Naive thymus-derived CD4-positive, alpha-beta T cell (primary cell): Measurements from ENCODE around the gene CYTL1. TPM values are rescaled to one million over a fixed set of nuclear protein-coding genes. Genes with fewer than 3 reads are reported as not detected.
A peak's percentile ranks its signal among the peaks of the same experiment; 100 is the strongest.

ENCODE experiments used
- ATAC-seq: fragments of 150-1000 bp; cut with Tn5 transposase; 2 replicates; pipeline ENCODE4 v1.10.0; 2021; ENCODE audit warnings: mild to moderate bottlenecking, moderate library complexity
- CTCF ChIA-PET: fragments of 350-600 bp; sonication (Branson Sonifier 250); formaldehyde crosslinking; loops from one replicate; lab custom pipeline; 2021; ENCODE audit warnings: antibody characterized with exemption; lab: Charles Lee
- POLR2A ChIA-PET: fragments of 350-600 bp; sonication (Branson Sonifier 250); formaldehyde crosslinking; loops from one replicate; lab custom pipeline; 2021; ENCODE audit warnings: antibody characterized with exemption, inconsistent platforms; lab: Charles Lee
- DNase-seq, 9 donors: peaks; one replicate each; pipeline versions ENCODE4 v3.0.0 to v3.0.0-alpha.2; 2020 to 2022; ENCODE audit warnings: mixed read lengths in 1 of 9
- H3K27ac ChIP-seq: one replicate; pipeline ENCODE4 v1.7.0; 2013; ENCODE audit warnings: mild to moderate bottlenecking, low read depth, low read length, moderate library complexity
- H3K27me3 ChIP-seq, 2 donors: one replicate each; pipeline ENCODE4 v1.7.0; 2013; ENCODE audit warnings: low read length in 2 of 2, mild to moderate bottlenecking in 2 of 2, moderate library complexity in 2 of 2; ENCODE audit not compliant: control insufficient read depth in 2 of 2, insufficient read depth in 2 of 2
- H3K36me3 ChIP-seq, 3 experiments: 1 replicate in 2 of 3; 2 replicates in 1 of 3; pipeline ENCODE4 v1.7.0; 2013; ENCODE audit warnings: low read length in 3 of 3, mild to moderate bottlenecking in 3 of 3, moderate library complexity in 1 of 3; ENCODE audit not compliant: insufficient read depth in 3 of 3, control insufficient read depth in 2 of 3
- H3K4me1 ChIP-seq, 2 donors: one replicate each; pipeline ENCODE4 v1.7.0; 2013; ENCODE audit warnings: low read length in 2 of 2, mild to moderate bottlenecking in 2 of 2, moderate library complexity in 1 of 2; ENCODE audit not compliant: control insufficient read depth in 2 of 2, insufficient read depth in 2 of 2
- H3K4me3 ChIP-seq: 2 replicates; pipeline ENCODE4 v1.7.0; 2013; ENCODE audit warnings: mild to moderate bottlenecking, low read length
- H3K9me3 ChIP-seq, 3 experiments: 1 replicate in 2 of 3; 2 replicates in 1 of 3; pipeline ENCODE4 v1.7.0; 2013; ENCODE audit warnings: low read length in 3 of 3; ENCODE audit not compliant: control insufficient read depth in 2 of 3
- H3K27ac Mint-ChIP-seq, 9 donors: one replicate each; pipeline ENCODE4 v1.8.0; 2020 to 2022; ENCODE audit warnings: mixed read lengths in 9 of 9, mild to moderate bottlenecking in 8 of 9, moderate library complexity in 5 of 9, inconsistent platforms in 2 of 9
- H3K27me3 Mint-ChIP-seq, 5 donors: one replicate each; pipeline ENCODE4 v1.8.0; 2021 to 2022; ENCODE audit warnings: mixed read lengths in 5 of 5, mild to moderate bottlenecking in 1 of 5
- H3K36me3 Mint-ChIP-seq, 5 donors: one replicate each; pipeline ENCODE4 v1.8.0; 2020 to 2022; ENCODE audit warnings: mixed read lengths in 5 of 5, mild to moderate bottlenecking in 3 of 5, inconsistent platforms in 1 of 5
- H3K4me1 Mint-ChIP-seq, 7 donors: one replicate each; pipeline ENCODE4 v1.8.0; 2020 to 2022; ENCODE audit warnings: mixed read lengths in 7 of 7, mild to moderate bottlenecking in 3 of 7, inconsistent platforms in 1 of 7
- H3K4me3 Mint-ChIP-seq, 10 donors: one replicate each; pipeline ENCODE4 v1.8.0; 2020 to 2022; ENCODE audit warnings: mild to moderate bottlenecking in 10 of 10, mixed read lengths in 10 of 10, moderate library complexity in 6 of 10, inconsistent platforms in 2 of 10
- H3K9me3 Mint-ChIP-seq, 11 donors: one replicate each; pipeline ENCODE4 v1.8.0; 2020 to 2022; ENCODE audit warnings: mixed read lengths in 11 of 11, mild to moderate bottlenecking in 4 of 11, inconsistent platforms in 1 of 11, moderate library complexity in 1 of 11
- intact Hi-C, 2 donors: fragments of 100-400 bp; cut with micrococcal nuclease; formaldehyde crosslinking; loops; one replicate each; pipeline ENCODE4 v1.15.1; 2023
- polyA plus RNA-seq, 2 donors: library from polyadenylated mRNA; unstranded; fragments of 300-500 nt; fragmentation: Illumina TruSeq; gene quantifications; one replicate each; pipeline ENCODE4 v1.2.3, GENCODE V29; 2021
- total RNA-seq, 6 experiments: library from RNA in 5 of 6; stranded (reverse) in 5 of 6; gene quantifications; 1 replicate in 5 of 6; 2 replicates in 1 of 6; pipeline ENCODE4 v1.2.3 and lab custom pipeline; 2021 to 2026

Gene CYTL1
- total and polyA plus RNA-seq, 7 experiments from 2014 or later = 1.6 TPM; not detected in 6

DNA sequence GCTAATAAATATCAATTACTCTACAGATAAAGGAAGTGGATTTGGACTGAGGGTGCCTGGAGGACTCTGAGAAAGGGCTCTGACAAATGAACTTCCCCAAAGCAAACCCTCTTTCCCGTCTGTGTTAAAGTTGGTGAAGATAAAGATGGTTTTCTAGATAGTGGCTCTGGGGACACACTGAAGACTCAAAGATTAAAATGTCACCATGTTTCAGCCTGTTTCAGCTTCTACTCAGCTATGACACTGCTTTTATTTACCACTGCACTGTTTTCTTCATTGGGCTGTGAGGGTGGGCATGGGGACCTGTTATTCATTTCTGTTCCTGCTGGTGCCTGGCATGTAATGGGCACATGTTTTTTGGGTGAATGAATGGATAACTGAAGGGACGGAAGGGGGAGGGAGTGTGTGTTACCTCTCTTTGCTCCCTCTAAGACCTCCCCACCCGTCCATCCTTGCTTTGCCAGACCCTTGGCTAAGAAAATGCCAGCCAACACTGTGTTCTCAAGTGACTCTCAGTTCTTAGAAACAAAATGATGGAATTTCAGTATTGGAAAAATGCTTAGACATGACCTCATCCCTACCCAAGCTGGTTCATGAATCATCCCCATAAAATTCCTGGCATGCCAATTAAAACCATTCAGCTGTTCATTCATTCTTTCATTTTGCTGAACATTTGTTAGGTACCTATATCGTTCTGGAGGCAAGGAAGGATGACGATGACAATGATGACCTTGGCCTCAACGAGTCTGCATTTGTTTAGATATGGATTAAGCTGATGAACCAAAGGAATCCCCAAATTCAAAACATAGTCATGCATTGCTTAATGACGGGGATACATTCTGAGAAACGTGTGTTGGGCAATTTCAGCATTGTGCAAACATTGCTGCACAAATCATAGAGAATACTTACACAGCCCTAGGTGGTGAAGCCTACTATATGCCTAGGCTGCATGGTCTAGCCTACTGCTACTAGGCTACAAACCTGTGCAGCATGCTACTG lies 18.6 kb upstream of the CYTL1 start:
- Mint-ChIP-seq H3K27me3 (peaks cover 0 to 20% (median 8%) of the 10 kb centered on the region in 5 donors), H3K27ac (no peak overlapping the region), H3K9me3 (no peaks in the 10 kb centered on the region), H3K4me3 (no peak overlapping the region), H3K4me1 (peaks cover 5 to 12% (median 6%) of the 10 kb centered on the region in 7 donors), H3K36me3 (no peaks in the 10 kb centered on the region)
- H3K9me3 ChIP-seq = no peaks in the 10 kb centered on the region
- H3K4me3 ChIP-seq = no peak overlapping the region
- H3K27ac ChIP-seq = no peak overlapping the region
- ChIA-PET POLR2A (no interaction called here), CTCF (no interaction called here)
- peak; percentile 54 for ATAC-seq
- no peaks in the 10 kb centered on the region for H3K4me1 ChIP-seq
- intact Hi-C loops = no loop called here
- no peak for DNase-seq
- H3K36me3 ChIP-seq = no peaks in the 10 kb centered on the region
- no peaks in the 10 kb centered on the region for H3K27me3 ChIP-seq

DNA sequence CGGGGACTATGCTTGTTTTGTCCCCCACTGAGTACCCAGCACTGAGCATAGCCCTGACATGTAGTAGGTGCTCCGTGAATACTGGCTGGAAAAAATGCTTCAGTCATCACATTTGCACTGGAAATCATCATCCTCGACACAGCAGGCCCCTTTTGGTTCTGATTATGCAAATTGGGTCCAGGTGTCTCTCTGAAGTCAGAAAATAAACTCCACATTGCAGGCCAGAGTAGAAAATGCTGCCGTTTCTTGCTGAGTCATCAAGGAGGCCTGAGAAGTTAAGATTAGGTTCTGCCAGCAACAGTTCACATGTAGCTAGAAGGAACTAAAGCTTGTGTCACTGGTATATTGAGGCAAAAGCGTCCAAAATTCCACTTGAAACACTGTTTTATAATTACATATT lies 17.0 kb upstream of the CYTL1 start:
- Histone ChIP-seq H3K27ac (no peak overlapping the region), H3K9me3 (no peaks in the 10 kb centered on the region), H3K4me1 (no peaks in the 10 kb centered on the region), H3K27me3 (no peaks in the 10 kb centered on the region), H3K36me3 (no peaks in the 10 kb centered on the region), H3K4me3 (no peak overlapping the region)
- ChIA-PET CTCF (interaction anchor here (0.7 kb wide), 1 partner anchor 112 kb away, joined by 3 read pairs; no protein-coding TSS in a partner anchor), POLR2A (no interaction called here)
- Mint-ChIP-seq H3K36me3 (no peaks in the 10 kb centered on the region), H3K27me3 (peaks cover 0 to 11% (median 5%) of the 10 kb centered on the region in 5 donors), H3K9me3 (no peaks in the 10 kb centered on the region), H3K27ac (no peak overlapping the region), H3K4me1 (peaks cover 5 to 12% (median 6%) of the 10 kb centered on the region in 7 donors), H3K4me3 (no peak overlapping the region)
- DNase-seq (no peak), ATAC-seq (no peak)
- intact Hi-C loops = no loop called here

DNA sequence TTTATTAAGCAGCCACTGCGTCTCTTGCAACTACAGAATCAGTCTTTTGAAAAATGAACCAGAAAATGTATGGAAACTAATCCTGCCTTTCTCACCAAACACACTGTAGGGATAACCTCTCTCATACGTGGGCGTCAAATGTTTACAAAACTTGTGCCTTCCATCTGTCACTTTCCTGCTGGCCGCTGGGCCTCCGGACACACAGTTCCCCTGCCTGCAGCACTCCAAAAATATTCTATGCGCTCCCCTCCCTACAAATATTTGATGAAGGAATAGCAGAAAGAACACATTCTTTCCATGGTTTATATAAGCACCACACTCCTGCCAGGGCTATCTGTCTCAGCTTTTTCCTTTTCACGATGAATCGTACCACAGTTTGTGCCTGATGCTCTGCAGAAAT lies 14.9 kb upstream of the CYTL1 start:
- H3K27me3 ChIP-seq = no peaks in the 10 kb centered on the region
- no peaks in the 10 kb centered on the region for H3K4me1 ChIP-seq
- CTCF ChIA-PET = no interaction called here
- no peak overlapping the region for H3K27ac ChIP-seq
- Mint-ChIP-seq H3K27me3 (peaks cover 0 to 11% (median 0%) of the 10 kb centered on the region in 5 donors), H3K9me3 (no peaks in the 10 kb centered on the region), H3K27ac (no peak overlapping the region), H3K36me3 (no peaks in the 10 kb centered on the region), H3K4me3 (no peak overlapping the region), H3K4me1 (peaks cover 4 to 12% (median 6%) of the 10 kb centered on the region in 7 donors)
- no peak for DNase-seq
- no peaks in the 10 kb centered on the region for H3K36me3 ChIP-seq
- H3K9me3 ChIP-seq = no peaks in the 10 kb centered on the region
- intact Hi-C loops = no loop called here
- H3K4me3 ChIP-seq = no peak overlapping the region
- no peak for ATAC-seq
- POLR2A ChIA-PET = no interaction called here

DNA sequence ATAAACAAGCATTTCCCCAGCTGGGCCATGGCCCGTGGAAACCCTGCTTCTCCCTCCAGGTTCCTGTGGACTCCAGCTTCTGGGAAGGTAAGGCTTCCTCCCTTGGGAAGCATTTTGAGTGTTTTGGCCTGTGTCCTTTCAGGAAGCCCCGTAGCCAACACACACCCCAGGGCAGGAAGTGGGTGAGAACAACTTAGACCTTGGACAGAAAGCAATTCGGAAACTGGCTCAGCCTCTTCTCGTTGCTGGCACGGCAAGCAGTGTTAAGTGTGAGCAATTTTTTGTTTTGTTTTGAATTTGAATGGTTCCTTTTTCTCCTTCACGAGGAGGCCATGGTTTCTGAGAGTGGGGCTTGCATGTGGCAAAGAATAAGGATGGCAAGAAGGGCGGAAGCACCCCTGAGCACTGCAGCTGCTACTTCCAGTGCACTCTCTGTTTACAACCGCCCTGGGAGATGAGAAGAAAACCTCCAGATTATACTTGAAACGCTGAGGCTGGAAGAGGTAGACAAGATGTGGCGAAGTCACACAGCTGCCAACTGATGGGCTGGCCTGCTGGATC lies 14.1 kb upstream of the CYTL1 start:
- Histone ChIP-seq H3K9me3 (no peaks in the 10 kb centered on the region), H3K27me3 (no peaks in the 10 kb centered on the region), H3K27ac (no peak overlapping the region), H3K36me3 (no peaks in the 10 kb centered on the region), H3K4me1 (no peaks in the 10 kb centered on the region), H3K4me3 (no peak overlapping the region)
- Mint-ChIP-seq H3K4me3 (peak overlapping the region in 6 of 10 donors; percentile 8 to 44 (median 18)), H3K27me3 (peaks cover 0 to 11% (median 3%) of the 10 kb centered on the region in 5 donors), H3K4me1 (peaks cover 4 to 12% (median 6%) of the 10 kb centered on the region in 7 donors), H3K36me3 (no peaks in the 10 kb centered on the region), H3K27ac (peak overlapping the region in 3 of 9 donors; percentile 18 to 77 (median 34)), H3K9me3 (no peaks in the 10 kb centered on the region)
- CTCF ChIA-PET = no interaction called here
- DNase-seq (no peak), ATAC-seq (peak; percentile 50)
- intact Hi-C loops = no loop called here
- POLR2A ChIA-PET = no interaction called here

DNA sequence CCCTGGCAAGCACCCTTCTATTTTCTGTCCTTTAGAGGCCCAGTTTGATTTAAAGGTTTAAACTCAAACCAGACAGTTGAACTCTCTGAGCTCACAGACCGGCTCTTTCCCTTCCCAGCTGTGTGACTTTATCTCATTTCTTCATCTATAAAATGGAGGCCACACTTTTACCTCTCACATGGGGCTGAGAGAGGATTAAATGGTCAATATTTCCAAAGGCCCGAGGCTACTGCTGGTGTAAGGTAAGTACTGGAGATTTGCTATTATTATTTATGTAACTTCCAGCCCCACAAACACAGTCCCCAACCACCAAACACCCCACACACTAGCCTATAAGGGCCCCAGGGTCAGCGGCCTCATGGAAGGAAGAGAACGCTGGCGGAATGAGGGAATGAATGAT lies 13.6 kb upstream of the CYTL1 start:
- Mint-ChIP-seq H3K36me3 (no peaks in the 10 kb centered on the region), H3K27ac (peak overlapping the region in 1 of 9 donors; percentile 0), H3K27me3 (peaks cover 0 to 11% (median 4%) of the 10 kb centered on the region in 5 donors), H3K4me3 (no peak overlapping the region), H3K4me1 (peaks cover 4 to 12% (median 6%) of the 10 kb centered on the region in 7 donors), H3K9me3 (no peaks in the 10 kb centered on the region)
- Histone ChIP-seq H3K27me3 (no peaks in the 10 kb centered on the region), H3K9me3 (no peaks in the 10 kb centered on the region), H3K4me3 (no peak overlapping the region), H3K27ac (no peak overlapping the region), H3K4me1 (no peaks in the 10 kb centered on the region), H3K36me3 (no peaks in the 10 kb centered on the region)
- intact Hi-C loops = no loop called here
- DNase-seq = no peak
- ChIA-PET POLR2A (no interaction called here), CTCF (interaction anchor here (0.7 kb wide), 1 partner anchor 388 kb away, joined by 4 read pairs; no protein-coding TSS in a partner anchor)
- ATAC-seq = no peak

DNA sequence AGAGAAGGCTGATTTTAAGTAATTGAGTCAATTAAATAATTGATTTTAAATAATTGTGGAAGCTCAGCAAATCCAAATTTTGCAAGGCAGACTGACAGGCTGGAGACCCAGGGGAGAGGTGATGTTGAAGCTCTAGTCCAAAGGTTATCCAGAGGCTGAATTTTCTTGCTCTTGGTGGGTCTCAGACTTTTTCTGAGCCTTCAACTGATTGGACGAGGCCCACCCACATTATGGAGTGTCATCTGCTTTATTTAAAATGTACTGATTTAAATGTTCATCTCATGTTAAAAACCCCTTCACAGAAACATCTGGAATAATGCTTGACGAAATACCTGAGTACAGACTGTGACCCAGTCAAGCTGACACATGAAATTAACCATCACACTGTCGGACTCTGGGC lies 11.7 kb upstream of the CYTL1 start:
- no peaks in the 10 kb centered on the region for H3K36me3 Mint-ChIP-seq
- DNase-seq (no peak), ATAC-seq (no peak)
- ChIA-PET CTCF (interaction anchor here (0.6 kb wide), 1 partner anchor 513 kb away, joined by 7 read pairs; no protein-coding TSS in a partner anchor), POLR2A (no interaction called here)
- intact Hi-C loops = no loop called here
- H3K9me3 Mint-ChIP-seq = peaks cover 0 to 2% (median 0%) of the 10 kb centered on the region in 11 donors
- no peak overlapping the region for H3K27ac Mint-ChIP-seq
- peaks cover 2 to 14% (median 4%) of the 10 kb centered on the region in 5 donors for H3K27me3 Mint-ChIP-seq
- Histone ChIP-seq H3K36me3 (no peaks in the 10 kb centered on the region), H3K4me1 (no peaks in the 10 kb centered on the region), H3K27me3 (no peaks in the 10 kb centered on the region), H3K9me3 (no peaks in the 10 kb centered on the region), H3K4me3 (no peak overlapping the region), H3K27ac (no peak overlapping the region)
- no peak overlapping the region for H3K4me3 Mint-ChIP-seq
- H3K4me1 Mint-ChIP-seq = peaks cover 3 to 12% (median 6%) of the 10 kb centered on the region in 7 donors
